TTC549 (cell line): ENCODE measurements around the gene NRG3.

Experiments used
- FAIRE-seq: peaks from 2 replicates; lab custom pipeline; 2012; peaks lifted over from hg19 to GRCh38; lab: Jason Lieb, UNC

The NRG3 gene

DNA sequence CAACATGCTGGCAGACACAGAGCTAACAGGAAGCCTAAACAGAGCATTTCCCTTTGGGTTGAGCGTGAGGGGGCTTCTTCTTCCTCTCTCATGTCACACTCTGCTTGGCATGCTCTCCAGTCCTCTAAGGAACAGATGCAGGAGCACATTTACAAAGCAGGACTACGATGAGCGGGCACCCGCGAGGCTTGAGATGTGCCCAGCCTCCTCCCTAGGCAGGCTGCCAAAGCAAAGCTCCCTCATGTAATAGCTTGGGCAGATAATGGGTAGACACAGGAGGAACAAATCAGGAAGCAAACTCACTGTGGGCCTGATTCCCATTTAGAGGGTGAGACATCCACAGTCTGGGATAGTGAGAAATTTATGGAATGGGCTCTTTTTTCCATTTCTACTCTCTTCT is 519.1 kb downstream of the NRG3 start:
- FAIRE-seq = no peak

GRCh38 chr10:82394987-82395386 is 520.0 kb downstream of the NRG3 start:
- FAIRE-seq = no peak

GRCh38 chr10:82396886-82397285 is 521.9 kb downstream of the NRG3 start:
- FAIRE-seq = no peak

DNA sequence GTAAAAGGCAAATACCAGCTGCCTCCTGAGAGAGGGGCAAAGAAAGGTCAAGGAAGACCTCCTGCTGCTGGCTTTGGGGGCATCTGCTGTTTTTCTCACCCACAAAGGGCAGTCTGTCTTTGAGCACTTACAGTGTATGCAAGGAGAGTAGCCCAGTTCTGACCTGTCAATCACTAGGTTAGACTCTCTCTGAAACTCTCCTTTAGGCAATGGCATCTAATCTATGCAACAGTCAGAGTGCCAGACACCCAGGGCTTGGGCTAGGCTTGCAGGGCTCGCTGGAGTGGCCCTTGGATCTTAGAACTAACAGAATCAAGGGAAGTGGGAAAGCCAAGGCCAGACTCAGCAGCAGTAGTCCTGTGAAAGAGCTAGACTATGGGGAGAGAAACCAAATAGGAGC is 522.9 kb downstream of the NRG3 start:
- FAIRE-seq = no peak

- FAIRE-seq = no peak
Observed at GRCh38 chr10:82399850-82400249, 524.9 kb downstream of the NRG3 start.

DNA sequence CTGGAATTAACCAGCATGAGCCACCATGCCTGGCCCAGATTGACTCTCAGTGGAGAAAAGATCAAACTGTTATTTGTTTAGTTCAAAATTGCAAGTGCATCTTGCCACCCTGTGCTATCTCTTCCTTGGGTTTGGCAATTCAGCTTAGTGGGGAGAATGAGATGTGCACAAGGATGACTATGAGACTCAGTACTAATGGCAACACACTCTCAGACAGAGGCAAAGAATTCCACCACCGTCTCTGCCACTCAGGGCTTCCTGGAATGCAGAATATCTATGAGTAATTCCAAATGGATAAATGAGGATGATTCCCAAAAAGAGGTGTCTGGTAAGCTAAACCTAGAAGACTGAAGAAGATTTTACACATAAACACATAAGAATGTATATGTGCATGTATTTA is 525.8 kb downstream of the NRG3 start:
- no peak for FAIRE-seq

GRCh38 chr10:82402906-82403401 is 528.0 kb downstream of the NRG3 start:
- no peak for FAIRE-seq

- no peak for FAIRE-seq
Observed at GRCh38 chr10:82409671-82410070, 534.7 kb downstream of the NRG3 start.

DNA sequence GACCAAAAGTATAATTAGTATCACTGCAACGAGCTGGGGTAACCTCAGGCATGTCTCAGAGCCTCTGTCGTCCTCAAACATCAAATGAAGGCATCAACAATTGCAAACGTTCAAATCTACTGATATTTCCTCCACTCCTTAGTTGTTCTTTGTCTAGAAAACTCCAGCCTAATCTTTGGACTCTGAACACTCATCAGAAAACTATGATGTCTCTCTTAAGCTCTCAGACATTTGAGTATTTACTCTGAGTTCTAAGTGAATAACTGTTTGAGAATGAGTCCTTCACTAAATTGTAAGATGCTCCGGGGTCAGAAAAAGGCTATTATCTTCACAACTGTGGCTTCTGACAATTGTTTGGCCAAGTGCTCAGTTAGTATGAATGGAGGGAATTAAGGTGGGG is 536.4 kb downstream of the NRG3 start:
- no peak for FAIRE-seq

- FAIRE-seq = no peak
Observed at GRCh38 chr10:82420001-82420400, 545.0 kb downstream of the NRG3 start.

DNA sequence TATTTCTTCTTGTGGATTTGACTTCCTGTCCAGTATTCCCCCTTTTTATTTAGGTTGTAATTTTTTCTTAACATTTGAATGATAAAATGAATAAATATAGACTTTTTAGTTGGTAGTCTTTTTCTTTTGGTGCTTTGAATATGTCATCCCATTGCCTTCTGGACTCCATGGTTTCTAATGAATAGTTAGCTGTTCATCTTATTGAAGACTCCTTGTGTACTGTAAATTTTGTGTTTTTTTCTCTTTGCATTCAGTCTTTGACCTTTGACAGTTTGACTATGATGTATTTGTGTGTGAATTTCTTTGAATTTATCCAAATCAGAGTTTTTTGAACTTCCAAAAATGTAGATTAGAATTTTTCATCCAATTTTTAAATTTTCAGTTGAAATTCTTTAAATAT is 554.3 kb downstream of the NRG3 start:
- no peak for FAIRE-seq

DNA sequence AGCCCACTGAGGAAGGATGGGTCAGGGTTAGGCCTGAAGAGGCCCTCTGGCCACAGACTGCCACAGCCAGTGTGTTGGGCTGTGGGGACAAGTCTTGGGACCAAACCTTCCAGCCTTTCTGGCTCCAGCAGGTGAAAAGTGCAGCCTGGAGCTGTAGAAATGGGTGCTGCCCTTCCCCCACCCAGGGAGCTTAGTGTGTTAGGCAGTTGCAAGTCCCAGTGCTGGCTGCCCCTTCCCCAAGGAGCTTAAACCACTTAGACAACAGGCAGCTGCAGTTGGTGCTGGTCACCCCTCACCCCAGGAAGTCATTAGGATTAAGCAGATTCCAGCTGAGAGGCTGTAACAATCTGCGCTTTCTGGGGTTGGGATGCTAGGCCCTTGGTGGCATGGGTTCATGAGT is 563.3 kb downstream of the NRG3 start:
- FAIRE-seq = no peak

DNA sequence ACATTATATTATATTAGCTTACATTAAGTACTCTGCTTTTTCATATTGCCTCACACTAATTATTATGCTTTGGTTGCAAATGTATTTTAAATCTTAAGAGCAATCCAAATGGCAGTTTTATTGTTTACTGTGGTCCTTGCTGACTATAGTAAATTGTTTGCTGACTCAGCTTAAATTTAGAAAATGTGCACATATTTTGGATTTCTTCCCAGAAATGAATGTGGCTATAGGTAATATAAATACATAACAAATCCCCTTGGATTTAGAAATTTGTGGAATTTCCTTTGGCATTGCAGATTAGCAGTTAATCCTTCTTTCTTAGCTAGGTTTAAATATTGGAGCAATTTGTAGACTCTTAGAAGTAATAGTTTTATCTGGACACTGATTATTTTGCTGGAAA is 565.8 kb downstream of the NRG3 start:
- no peak for FAIRE-seq

GRCh38 chr10:82452046-82452445 is 577.1 kb downstream of the NRG3 start:
- no peak for FAIRE-seq

GRCh38 chr10:82452676-82453075 is 577.7 kb downstream of the NRG3 start:
- FAIRE-seq = no peak

DNA sequence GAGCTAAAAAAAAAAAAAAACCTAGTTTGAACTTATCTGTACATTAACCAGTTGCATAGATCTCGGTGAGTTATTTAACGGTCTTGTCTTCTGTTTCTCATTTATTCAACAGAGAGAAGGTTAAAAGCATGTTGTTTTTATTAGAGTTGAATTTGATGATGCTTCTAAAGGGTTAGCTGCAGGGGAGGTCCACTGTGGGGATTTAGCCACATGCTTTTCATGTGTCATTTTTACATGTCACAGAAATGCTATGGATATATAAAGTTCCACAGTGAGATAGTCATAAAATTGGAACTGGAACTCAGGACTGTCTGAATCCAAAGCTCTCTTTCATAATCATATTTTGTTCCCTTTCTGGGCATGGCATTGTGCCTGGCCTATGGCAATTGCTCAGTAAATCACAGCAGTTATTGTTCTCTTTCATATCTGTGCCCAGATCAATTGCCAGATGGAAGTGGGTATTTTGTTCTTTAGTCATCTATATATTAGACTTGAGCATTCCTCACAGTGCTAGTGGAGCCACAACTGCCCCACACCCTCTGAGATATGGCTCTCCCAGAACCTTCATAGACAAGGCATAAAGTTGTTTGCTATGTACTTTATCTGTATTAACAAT is 578.8 kb downstream of the NRG3 start:
- no peak for FAIRE-seq

GRCh38 chr10:82462910-82463551 is 588.0 kb downstream of the NRG3 start:
- no peak for FAIRE-seq

DNA sequence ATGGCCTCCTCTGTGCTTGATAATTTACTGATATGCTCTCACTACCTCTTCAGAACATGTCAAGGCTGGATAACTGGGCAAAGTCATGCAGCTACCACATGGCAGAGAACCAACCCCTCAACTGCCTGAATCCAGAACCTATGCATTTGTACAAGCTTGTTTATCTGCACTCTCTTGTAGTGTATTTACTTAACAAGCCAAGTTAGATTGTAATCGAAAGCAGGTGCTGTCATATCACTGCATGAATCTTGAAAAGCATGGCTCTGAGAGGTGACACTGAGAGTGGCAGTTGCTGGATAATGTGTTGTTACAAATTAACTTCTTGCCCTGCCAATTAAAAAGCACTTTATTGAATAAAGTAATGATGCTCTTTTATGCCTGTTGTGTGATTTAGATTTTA is 588.6 kb downstream of the NRG3 start:
- no peak for FAIRE-seq

DNA sequence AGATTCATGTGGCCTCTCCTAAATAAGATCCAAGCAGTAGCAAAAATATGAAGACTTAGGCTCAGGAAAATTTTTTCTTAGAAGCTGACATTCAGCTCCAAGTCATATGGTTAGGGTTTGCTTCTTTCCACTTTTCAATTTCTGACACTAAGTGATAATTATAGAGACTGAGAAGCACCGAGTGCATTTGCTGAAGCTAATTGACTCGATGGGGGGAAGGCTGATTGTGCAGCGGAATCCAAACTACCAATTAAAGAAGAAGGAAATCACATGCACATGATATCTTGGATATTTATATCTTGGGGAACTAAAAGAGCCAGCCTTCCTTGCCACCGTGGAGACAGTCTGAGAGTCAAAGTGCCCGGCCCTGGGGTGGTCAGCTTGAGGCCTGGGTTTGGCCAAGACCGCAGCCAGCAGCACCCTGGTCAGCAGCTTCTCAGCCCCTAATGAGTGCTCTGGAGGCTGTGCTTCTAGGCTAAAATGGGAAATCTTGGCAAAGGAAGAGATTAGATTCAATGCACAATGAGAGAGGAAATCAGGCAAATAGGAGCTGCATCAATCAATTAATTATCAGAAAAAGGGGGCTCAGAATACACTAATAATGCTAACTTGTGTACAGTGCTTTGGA is 589.3 kb downstream of the NRG3 start:
- FAIRE-seq = no peak

DNA sequence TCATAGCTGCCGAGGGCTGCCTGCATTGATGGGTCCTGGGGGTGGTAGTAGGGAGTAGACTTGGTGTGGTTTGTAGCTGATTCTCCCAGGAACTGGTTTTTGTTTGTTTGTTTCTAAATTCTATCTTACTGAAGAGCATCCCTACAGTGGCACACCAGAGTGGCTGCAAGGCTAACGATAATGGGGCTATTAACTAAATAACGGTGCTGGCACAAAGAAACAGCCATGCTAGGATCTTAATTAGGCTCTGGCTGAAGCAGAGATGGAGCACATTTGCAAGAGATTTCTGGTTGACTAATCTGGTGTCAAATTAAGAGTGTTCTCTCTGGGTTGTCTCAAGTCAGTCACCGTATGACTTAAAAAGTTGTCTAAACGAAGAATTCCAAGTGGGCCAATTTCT is 590.0 kb downstream of the NRG3 start:
- no peak for FAIRE-seq

- FAIRE-seq = no peak
Observed at GRCh38 chr10:82468453-82468852, 593.5 kb downstream of the NRG3 start.

DNA sequence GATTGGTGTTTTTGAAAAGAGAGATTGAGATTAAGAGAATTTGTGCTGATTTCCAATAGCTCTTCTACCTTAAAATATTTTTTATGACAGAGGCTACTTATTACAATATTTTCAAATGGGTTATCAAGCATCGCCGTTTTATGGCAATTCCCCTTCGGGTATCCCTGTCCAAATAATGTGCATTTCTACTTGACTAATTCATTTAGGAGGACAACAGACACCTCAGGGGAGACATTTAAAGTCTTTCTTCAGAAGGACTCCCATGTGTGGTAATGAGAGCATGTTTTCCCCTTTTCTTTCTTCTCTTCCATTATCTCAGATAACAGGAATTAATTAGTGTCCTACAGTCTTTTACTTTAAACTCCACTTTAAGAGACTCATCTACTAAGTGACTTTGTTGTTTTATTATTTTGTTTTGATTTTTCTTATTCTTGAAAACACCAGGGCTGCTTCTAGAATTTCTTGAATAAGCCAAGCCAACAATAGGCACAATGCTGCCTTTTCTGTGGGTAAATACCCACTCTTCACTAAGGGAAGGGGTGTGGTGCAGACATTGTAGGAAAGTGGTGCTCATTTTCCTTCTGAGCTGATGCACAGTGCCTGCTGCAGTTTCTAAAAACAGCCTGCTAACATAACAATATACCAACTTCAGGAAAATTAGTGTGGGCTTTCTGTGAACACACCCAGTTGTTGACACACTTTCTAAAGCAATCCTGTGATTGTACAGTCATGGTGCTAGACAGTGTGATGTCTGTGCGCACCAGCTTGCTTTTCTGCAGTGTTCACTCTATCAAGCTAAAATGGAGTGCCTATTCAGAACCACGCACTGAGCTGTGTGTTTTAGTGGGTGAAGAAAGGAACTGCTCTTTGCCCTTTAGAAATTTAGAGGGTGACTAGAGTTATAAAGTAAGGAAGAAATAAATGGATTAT is 597.7 kb downstream of the NRG3 start:
- FAIRE-seq = no peak

DNA sequence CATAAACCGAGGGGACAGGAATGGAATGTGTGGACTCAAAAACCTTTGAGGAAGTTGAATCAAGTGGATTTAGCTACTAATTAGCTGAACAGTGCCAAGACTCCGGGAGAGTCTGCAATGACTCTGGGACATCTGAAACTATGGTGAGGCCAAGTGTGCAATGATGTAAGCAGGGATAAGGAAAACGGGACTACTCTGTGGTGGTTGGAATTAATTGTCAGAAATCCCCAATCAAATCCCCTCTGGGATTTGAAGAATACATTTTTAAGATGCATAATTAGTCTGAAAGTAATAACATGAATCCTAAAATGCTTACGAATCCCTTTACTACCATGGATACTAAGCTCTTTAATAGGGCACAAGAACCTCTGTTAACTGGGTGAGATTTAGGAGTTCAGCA is 602.8 kb downstream of the NRG3 start:
- no peak for FAIRE-seq
